Measurements from ENCODE around the gene CABP5. TPM values are rescaled to one million over a fixed set of nuclear protein-coding genes. Genes with fewer than 3 reads are reported as not detected.

The CABP5 gene
- total RNA-seq, 1 experiment from 2014 or later, result not detected

DNA sequence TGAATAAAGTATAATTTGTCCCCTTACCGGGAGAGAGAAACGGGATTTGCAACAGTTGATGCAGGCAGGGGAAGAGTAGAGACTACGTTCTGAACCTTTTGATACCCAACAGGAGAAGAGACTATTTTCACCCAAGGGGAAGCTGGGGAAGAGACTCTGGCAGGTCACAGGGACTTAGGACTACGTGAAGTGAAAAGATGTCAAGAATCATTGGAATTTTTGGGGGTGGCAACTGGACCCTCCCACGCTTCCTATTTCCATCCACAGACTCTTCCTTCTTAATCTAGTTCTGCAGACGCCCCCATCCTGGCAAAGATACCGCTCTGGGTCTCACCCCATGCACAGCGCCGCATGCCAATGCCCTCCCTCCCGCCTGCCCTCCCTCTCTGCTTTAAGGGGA lies 13.8 kb downstream of the CABP5 start:
- H3K9ac ChIP-seq (ENCODE audit: extremely low read depth, insufficient read length, low read length), result no peak overlapping the region
- H3K4me2 ChIP-seq (ENCODE audit: insufficient read depth, insufficient read length, low read length), result no peak overlapping the region
- no peak overlapping the region for H2BK5ac ChIP-seq (ENCODE audit: insufficient read length, low read length)
- H3K9me3 ChIP-seq (ENCODE audit: control insufficient read depth, low read depth, low read length), result no peaks in the 10 kb centered on the region
- no peak overlapping the region for H3K18ac ChIP-seq (ENCODE audit: insufficient read length, low read depth, low read length)
- no peak overlapping the region for H4K91ac ChIP-seq (ENCODE audit: insufficient read length, low read depth, low read length)
- Mint-ChIP-seq H3K9me3 (no peaks in the 10 kb centered on the region; a peak in 1 of 5 replicates), H3K27me3 (ENCODE audit: low read depth) (peaks cover 15% of the 10 kb centered on the region), H3K36me3 (ENCODE audit: insufficient read depth in 1 of 3, low read depth in 3 of 3) (no peaks in the 10 kb centered on the region), H3K4me1 (peaks cover 9 to 19% of the 10 kb centered on the region in 2 experiments), H3K27ac (no peak overlapping the region), H3K4me3 (no peak overlapping the region)
- H3K4me1 ChIP-seq (ENCODE audit: insufficient read depth, low read length), result no peaks in the 10 kb centered on the region
- no peak overlapping the region for H4K5ac ChIP-seq (ENCODE audit: insufficient read length, low read depth, low read length)
- no peaks in the 10 kb centered on the region for H4K20me1 ChIP-seq (ENCODE audit: control insufficient read depth, insufficient read depth, insufficient read length)
- H3K79me2 ChIP-seq (ENCODE audit: insufficient read depth, low read length), result no peaks in the 10 kb centered on the region
- no peak overlapping the region for H2BK12ac ChIP-seq (ENCODE audit: insufficient read length, low read depth, low read length)
- H2BK20ac ChIP-seq (ENCODE audit: low read depth, low read length, poor library complexity, severe bottlenecking), result no peak overlapping the region
- H3K14ac ChIP-seq (ENCODE audit: insufficient read depth, low read length), result no peak overlapping the region
- no peaks in the 10 kb centered on the region for H3K79me1 ChIP-seq (ENCODE audit: insufficient read depth, low read depth, low read length, poor library complexity, severe bottlenecking)
- H3T11ph ChIP-seq (ENCODE audit: low read length), result no peak overlapping the region
- no CpG with 5 or more reads among the region's 10 CpGs for WGBS (ENCODE audit: extremely low coverage, insufficient read length, low lambda C conversion rate)
- no peaks in the 10 kb centered on the region; the same call in 1 of the 2 replicates for H3K27me3 ChIP-seq (ENCODE audit: insufficient read depth, low read length)
- no peak overlapping the region for H3K23ac ChIP-seq (ENCODE audit: insufficient read length, low read depth, low read length)
- no peaks in the 10 kb centered on the region for H3K23me2 ChIP-seq (ENCODE audit: insufficient read length, low read depth, low read length, poor library complexity, severe bottlenecking)
- no peak overlapping the region for H3K27ac ChIP-seq (ENCODE audit: insufficient read length, low read depth, low read length)
- H3K56ac ChIP-seq (ENCODE audit: insufficient read length, low read depth, low read length), result no peak overlapping the region
- no peak overlapping the region for H4K8ac ChIP-seq (replicated peaks; ENCODE audit: insufficient read length, low read depth, low read length)
- no peak overlapping the region for H2BK120ac ChIP-seq (ENCODE audit: low read depth, low read length, poor library complexity, severe bottlenecking)
- no peak overlapping the region for H3K4ac ChIP-seq (ENCODE audit: low read depth, low read length)
- TF ChIP-seq, protein P1, sequence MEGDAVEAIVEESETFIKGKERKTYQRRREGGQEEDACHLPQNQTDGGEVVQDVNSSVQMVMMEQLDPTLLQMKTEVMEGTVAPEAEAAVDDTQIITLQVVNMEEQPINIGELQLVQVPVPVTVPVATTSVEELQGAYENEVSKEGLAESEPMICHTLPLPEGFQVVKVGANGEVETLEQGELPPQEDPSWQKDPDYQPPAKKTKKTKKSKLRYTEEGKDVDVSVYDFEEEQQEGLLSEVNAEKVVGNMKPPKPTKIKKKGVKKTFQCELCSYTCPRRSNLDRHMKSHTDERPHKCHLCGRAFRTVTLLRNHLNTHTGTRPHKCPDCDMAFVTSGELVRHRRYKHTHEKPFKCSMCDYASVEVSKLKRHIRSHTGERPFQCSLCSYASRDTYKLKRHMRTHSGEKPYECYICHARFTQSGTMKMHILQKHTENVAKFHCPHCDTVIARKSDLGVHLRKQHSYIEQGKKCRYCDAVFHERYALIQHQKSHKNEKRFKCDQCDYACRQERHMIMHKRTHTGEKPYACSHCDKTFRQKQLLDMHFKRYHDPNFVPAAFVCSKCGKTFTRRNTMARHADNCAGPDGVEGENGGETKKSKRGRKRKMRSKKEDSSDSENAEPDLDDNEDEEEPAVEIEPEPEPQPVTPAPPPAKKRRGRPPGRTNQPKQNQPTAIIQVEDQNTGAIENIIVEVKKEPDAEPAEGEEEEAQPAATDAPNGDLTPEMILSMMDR (conservative IDR thresholded peaks at IDR 0.05), result no peak
- no peak overlapping the region for H2BK15ac ChIP-seq (ENCODE audit: low read depth, low read length)
- H2AFZ ChIP-seq (ENCODE audit: low read length), result no peak overlapping the region
- no peak overlapping the region for H2AK5ac ChIP-seq (ENCODE audit: insufficient read length, low read length)
- no peak for DNase-seq
